A673 (cell line): ENCODE data around the gene ANKRD16.

Experiments
- EZH2 ChIP-seq: fragments of 200-600 bp; sonication (generic); IDR thresholded peaks from 2 replicates; pipeline ENCODE4 v1.6.1; 2017; ENCODE audit warnings: borderline replicate concordance, low read depth, mild to moderate bottlenecking, mixed read lengths, antibody characterized with exemption, low read length; ENCODE audit not compliant: poor library complexity, severe bottlenecking
- TF ChIP-seq, protein P1 (sequence below): fragments of 300-800, 200-600 bp; sonication (generic); conservative IDR thresholded peaks from 2 replicates; pipeline ENCODE4 v1.5.1; 2017; ENCODE audit warnings: low read depth, mild to moderate bottlenecking, antibody characterized with exemption, low read length, moderate library complexity, mixed read lengths

DNA sequence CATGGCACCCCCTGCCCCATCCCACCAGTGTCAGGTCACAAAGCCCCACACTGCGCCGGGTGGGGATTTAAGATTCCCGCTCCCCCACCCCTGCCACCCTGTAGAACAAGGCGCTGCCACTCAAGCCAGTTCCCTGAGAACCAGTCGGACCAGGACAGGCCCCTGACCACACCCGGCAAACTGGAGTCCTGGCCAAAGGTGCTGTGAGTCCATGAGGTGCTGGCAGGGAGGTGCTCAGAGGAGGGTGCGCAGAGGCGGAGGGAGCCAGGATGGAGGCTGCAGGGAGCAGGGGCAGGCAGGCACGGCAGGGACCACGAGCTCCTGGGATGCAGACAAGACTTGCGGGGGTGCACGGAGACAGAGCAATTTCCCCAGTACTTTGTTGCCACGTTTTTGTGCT is 56.7 kb downstream of the ANKRD16 start:
- TF ChIP-seq, protein P1, sequence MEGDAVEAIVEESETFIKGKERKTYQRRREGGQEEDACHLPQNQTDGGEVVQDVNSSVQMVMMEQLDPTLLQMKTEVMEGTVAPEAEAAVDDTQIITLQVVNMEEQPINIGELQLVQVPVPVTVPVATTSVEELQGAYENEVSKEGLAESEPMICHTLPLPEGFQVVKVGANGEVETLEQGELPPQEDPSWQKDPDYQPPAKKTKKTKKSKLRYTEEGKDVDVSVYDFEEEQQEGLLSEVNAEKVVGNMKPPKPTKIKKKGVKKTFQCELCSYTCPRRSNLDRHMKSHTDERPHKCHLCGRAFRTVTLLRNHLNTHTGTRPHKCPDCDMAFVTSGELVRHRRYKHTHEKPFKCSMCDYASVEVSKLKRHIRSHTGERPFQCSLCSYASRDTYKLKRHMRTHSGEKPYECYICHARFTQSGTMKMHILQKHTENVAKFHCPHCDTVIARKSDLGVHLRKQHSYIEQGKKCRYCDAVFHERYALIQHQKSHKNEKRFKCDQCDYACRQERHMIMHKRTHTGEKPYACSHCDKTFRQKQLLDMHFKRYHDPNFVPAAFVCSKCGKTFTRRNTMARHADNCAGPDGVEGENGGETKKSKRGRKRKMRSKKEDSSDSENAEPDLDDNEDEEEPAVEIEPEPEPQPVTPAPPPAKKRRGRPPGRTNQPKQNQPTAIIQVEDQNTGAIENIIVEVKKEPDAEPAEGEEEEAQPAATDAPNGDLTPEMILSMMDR = no peak
- no peak for TF ChIP-seq EZH2
